ENCODE data around the gene MBNL1. TPM values are rescaled to one million over a fixed set of nuclear protein-coding genes. Genes with fewer than 3 reads are reported as not detected.

MBNL1 gene
- total RNA-seq, 1 experiment from 2014 or later = 117 TPM

- ChIA-PET POLR2A (ENCODE audit: low non-redundant PET) (no interaction called here), CTCF (no interaction called here)
- Histone ChIP-seq H3K27me3 (replicated peaks; ENCODE audit: insufficient read depth, low read depth, low read length, poor library complexity) (no peaks in the 10 kb centered on the region), H3K27ac (ENCODE audit: low read depth, low read length, poor library complexity, severe bottlenecking) (peak overlapping the region; percentile 95), H3K4me1 (ENCODE audit: insufficient read depth, low read length, poor library complexity, severe bottlenecking) (peaks cover 44% of the 10 kb centered on the region), H3K9me3 (ENCODE audit: low read depth, low read length, poor library complexity, severe bottlenecking) (no peaks in the 10 kb centered on the region), H3K36me3 (ENCODE audit: insufficient read depth, low read length, poor library complexity, severe bottlenecking) (peaks cover 7% of the 10 kb centered on the region), H3K4me3 (ENCODE audit: low read depth, low read length, poor library complexity, severe bottlenecking) (peak overlapping the region; percentile 50)
- TF ChIP-seq EZH2 (IDR thresholded peaks at IDR 0.05; ENCODE audit: borderline replicate concordance, low read depth, low read length, poor library complexity, severe bottlenecking) = no peak
- TF ChIP-seq CTCF (conservative IDR thresholded peaks at IDR 0.05; ENCODE audit: low read depth, low read length) = no peak
- BruUV-seq (replicated peaks) = no TSS peak
- DNase-seq (ENCODE audit: low spot score) = peak; percentile 95
- intact Hi-C loops (cut with micrococcal nuclease; ENCODE audit: unreplicated experiment) = no loop called here
Observed at GRCh38 chr3:152298393-152299248, 29.9 kb downstream of the MBNL1 start.

- H3K27ac ChIP-seq (ENCODE audit: low read depth, low read length, poor library complexity, severe bottlenecking) = peak overlapping the region; percentile 95
- H3K36me3 ChIP-seq (ENCODE audit: insufficient read depth, low read length, poor library complexity, severe bottlenecking) = peaks cover 7% of the 10 kb centered on the region
- no peak for TF ChIP-seq EZH2 (IDR thresholded peaks at IDR 0.05; ENCODE audit: borderline replicate concordance, low read depth, low read length, poor library complexity, severe bottlenecking)
- TF ChIP-seq CTCF (conservative IDR thresholded peaks at IDR 0.05; ENCODE audit: low read depth, low read length) = no peak
- H3K27me3 ChIP-seq (replicated peaks; ENCODE audit: insufficient read depth, low read depth, low read length, poor library complexity) = no peaks in the 10 kb centered on the region
- no peaks in the 10 kb centered on the region for H3K9me3 ChIP-seq (ENCODE audit: low read depth, low read length, poor library complexity, severe bottlenecking)
- TSS peak; percentile 58 for BruUV-seq (replicated peaks)
- no peak for DNase-seq (ENCODE audit: low spot score)
- H3K4me1 ChIP-seq (ENCODE audit: insufficient read depth, low read length, poor library complexity, severe bottlenecking) = peaks cover 52% of the 10 kb centered on the region
- peak overlapping the region; percentile 50 for H3K4me3 ChIP-seq (ENCODE audit: low read depth, low read length, poor library complexity, severe bottlenecking)
- POLR2A ChIA-PET (ENCODE audit: low non-redundant PET) = interaction anchor here (0.6 kb wide), 1 partner anchor 24 kb away, joined by 3 read pairs; no protein-coding TSS in a partner anchor
- CTCF ChIA-PET = no interaction called here
- intact Hi-C loops (cut with micrococcal nuclease; ENCODE audit: unreplicated experiment) = no loop called here
Observed at GRCh38 chr3:152299249-152299976, 30.7 kb downstream of the MBNL1 start.

GRCh38 chr3:152300029-152300731, 31.5 kb downstream of the MBNL1 start:
- no TSS peak for BruUV-seq (replicated peaks)
- peak overlapping the region; percentile 50 for H3K4me3 ChIP-seq (ENCODE audit: low read depth, low read length, poor library complexity, severe bottlenecking)
- peaks cover 60% of the 10 kb centered on the region for H3K4me1 ChIP-seq (ENCODE audit: insufficient read depth, low read length, poor library complexity, severe bottlenecking)
- H3K27me3 ChIP-seq (replicated peaks; ENCODE audit: insufficient read depth, low read depth, low read length, poor library complexity) = no peaks in the 10 kb centered on the region
- no peaks in the 10 kb centered on the region for H3K9me3 ChIP-seq (ENCODE audit: low read depth, low read length, poor library complexity, severe bottlenecking)
- ChIA-PET POLR2A (ENCODE audit: low non-redundant PET) (interaction anchor here (0.6 kb wide), 1 partner anchor 24 kb away, joined by 3 read pairs; no protein-coding TSS in a partner anchor), CTCF (no interaction called here)
- H3K27ac ChIP-seq (ENCODE audit: low read depth, low read length, poor library complexity, severe bottlenecking) = peak overlapping the region; percentile 95
- intact Hi-C loops (cut with micrococcal nuclease; ENCODE audit: unreplicated experiment) = no loop called here
- no peak for DNase-seq (ENCODE audit: low spot score)
- H3K36me3 ChIP-seq (ENCODE audit: insufficient read depth, low read length, poor library complexity, severe bottlenecking) = peaks cover 7% of the 10 kb centered on the region
- no peak for TF ChIP-seq EZH2 (IDR thresholded peaks at IDR 0.05; ENCODE audit: borderline replicate concordance, low read depth, low read length, poor library complexity, severe bottlenecking)
- TF ChIP-seq CTCF (conservative IDR thresholded peaks at IDR 0.05; ENCODE audit: low read depth, low read length) = no peak
